ENCODE results near the gene CREBBP. TPM values are rescaled to one million over a fixed set of nuclear protein-coding genes. Genes with fewer than 3 reads are reported as not detected.

The CREBBP gene
- total and polyA plus RNA-seq, 2 donors (not counting 3 experiments of a cell fraction or from before 2014, with no cell fraction given), result 13.8 to 72.7 TPM

DNA sequence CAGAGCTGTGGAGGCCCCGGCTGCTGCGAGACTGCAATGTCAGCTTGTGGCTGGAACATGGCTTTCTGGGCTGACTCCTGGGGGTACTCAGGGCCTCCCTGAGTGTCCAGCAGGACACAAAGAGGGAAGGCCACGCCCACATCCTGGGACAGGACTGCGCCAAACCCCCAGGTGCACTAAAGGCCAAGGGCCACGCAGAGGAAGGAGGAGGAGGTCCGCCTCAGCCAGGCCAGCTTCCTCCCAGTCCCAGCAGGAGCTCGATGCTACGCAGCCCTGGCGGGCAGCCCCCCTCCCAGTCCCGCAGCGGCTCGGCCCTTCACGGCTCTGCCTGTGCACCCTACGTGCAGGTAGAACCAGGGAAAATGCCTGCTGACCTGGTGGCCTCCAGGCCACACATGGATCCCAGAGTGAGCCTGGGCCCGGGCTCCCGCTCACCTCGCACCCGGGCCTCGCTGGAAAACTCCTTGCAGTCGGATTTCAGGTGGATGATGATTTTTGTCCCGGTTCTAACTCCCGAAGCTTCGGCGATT, 204.8 kb downstream of the CREBBP start:
- H4K20me1 ChIP-seq (replicated peaks; ENCODE audit: control insufficient read depth, extremely low read depth, insufficient read depth, low read length), result no peaks in the 10 kb centered on the region
- H3K9ac ChIP-seq (replicated peaks; ENCODE audit: extremely low read depth, insufficient read depth, low read length), result no peak overlapping the region
- H3K4me2 ChIP-seq (ENCODE audit: insufficient read depth, low read length), result no peak overlapping the region
- intact Hi-C loops (cut with micrococcal nuclease) (no loop called here), dilution Hi-C loops (cut with MboI; ENCODE audit: extremely low pct_ligation_motif_present, low sequenced_read_pairs) (no loop called here)
- H2AFZ ChIP-seq (ENCODE audit: low read depth, low read length), result no peak overlapping the region
- BruUV-seq (replicated peaks), result no TSS peak
- H3K27me3 ChIP-seq (ENCODE audit: control insufficient read depth in 2 of 2, insufficient read depth in 2 of 2, low read length in 2 of 2), result no peaks in the 10 kb centered on the region
- no peaks in the 10 kb centered on the region for H3K79me2 ChIP-seq (ENCODE audit: control insufficient read depth, insufficient read depth, low read length)
- POLR2A ChIA-PET, result no interaction called here
- no peak overlapping the region for H3K27ac ChIP-seq (ENCODE audit: insufficient read depth, low read depth, low read length)
- CTCF ChIA-PET, result no interaction called here
- H3K9me1 ChIP-seq (replicated peaks; ENCODE audit: control insufficient read depth, extremely low read depth, insufficient read depth, low read length), result no peaks in the 10 kb centered on the region
- peaks cover 12% of the 10 kb centered on the region for H3K4me1 ChIP-seq (ENCODE audit: control insufficient read depth, extremely low read depth, insufficient read depth, low read length)
- peaks cover 5 to 20% of the 10 kb centered on the region in 2 experiments for H3K36me3 ChIP-seq (ENCODE audit: control insufficient read depth in 2 of 2, extremely low read depth in 1 of 2, insufficient read depth in 2 of 2, low read length in 2 of 2)
- DNase-seq (ENCODE audit: low read depth, low spot score) (no peak), FAIRE-seq (no peak)
- H3K4me3 ChIP-seq (replicated peaks in 1 of 3; ENCODE audit: insufficient read depth in 1 of 3, low read depth in 1 of 3, low read length in 3 of 3), result no peak overlapping the region
- TF ChIP-seq MYC (IDR thresholded peaks at IDR 0.05; ENCODE audit: low read depth, low read length) (no peak), GATA2 (IDR thresholded peaks at IDR 0.05; ENCODE audit: insufficient read depth, insufficient read length, low read depth, low read length) (no peak), MAX (IDR thresholded peaks at IDR 0.05; ENCODE audit: insufficient read depth, insufficient read length) (no peak)
- TF ChIP-seq, protein P1, sequence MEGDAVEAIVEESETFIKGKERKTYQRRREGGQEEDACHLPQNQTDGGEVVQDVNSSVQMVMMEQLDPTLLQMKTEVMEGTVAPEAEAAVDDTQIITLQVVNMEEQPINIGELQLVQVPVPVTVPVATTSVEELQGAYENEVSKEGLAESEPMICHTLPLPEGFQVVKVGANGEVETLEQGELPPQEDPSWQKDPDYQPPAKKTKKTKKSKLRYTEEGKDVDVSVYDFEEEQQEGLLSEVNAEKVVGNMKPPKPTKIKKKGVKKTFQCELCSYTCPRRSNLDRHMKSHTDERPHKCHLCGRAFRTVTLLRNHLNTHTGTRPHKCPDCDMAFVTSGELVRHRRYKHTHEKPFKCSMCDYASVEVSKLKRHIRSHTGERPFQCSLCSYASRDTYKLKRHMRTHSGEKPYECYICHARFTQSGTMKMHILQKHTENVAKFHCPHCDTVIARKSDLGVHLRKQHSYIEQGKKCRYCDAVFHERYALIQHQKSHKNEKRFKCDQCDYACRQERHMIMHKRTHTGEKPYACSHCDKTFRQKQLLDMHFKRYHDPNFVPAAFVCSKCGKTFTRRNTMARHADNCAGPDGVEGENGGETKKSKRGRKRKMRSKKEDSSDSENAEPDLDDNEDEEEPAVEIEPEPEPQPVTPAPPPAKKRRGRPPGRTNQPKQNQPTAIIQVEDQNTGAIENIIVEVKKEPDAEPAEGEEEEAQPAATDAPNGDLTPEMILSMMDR (IDR thresholded peaks at IDR 0.05; ENCODE audit: extremely low read depth in 1 of 2, insufficient read depth in 1 of 2, low read depth in 1 of 2, low read length in 2 of 2), result no peak
- no peaks in the 10 kb centered on the region for H3K9me3 ChIP-seq (replicated peaks; ENCODE audit: control insufficient read depth, insufficient read depth, low read length)

Other genes starting within 250 kb of the CREBBP start
- gene DNASE1, start 226.0 kb downstream of the CREBBP start, total RNA-seq, result 12.2 and 13.5 TPM in 2 replicates
- gene DNASE1, start 226.0 kb downstream of the CREBBP start, polyA plus RNA-seq, result 11.1 and 16.2 TPM in 2 replicates
- gene TRAP1, start 163.2 kb downstream of the CREBBP start, total RNA-seq, result 102 and 109 TPM in 2 replicates
- gene TRAP1, start 163.2 kb downstream of the CREBBP start, polyA plus RNA-seq, result 95.6 and 117 TPM in 2 replicates
- gene ADCY9, start 235.7 kb upstream of the CREBBP start, total RNA-seq, result 13.1 and 14.0 TPM in 2 replicates
- gene ADCY9, start 235.7 kb upstream of the CREBBP start, polyA plus RNA-seq, result 6.8 and 9.1 TPM in 2 replicates

All from endothelial cell of umbilical vein (primary cell).